Upper lobe of left lung (tissue), 6 donors: ENCODE results near the gene PODXL2. TPM values are rescaled to one million over a fixed set of nuclear protein-coding genes. Genes with fewer than 3 reads are reported as not detected.

Source experiments
- ATAC-seq, 2 donors: fragments of 200-7000 bp; cut with Tn5 transposase; one replicate each; pipeline ENCODE4 v1.9.1; 2022; ENCODE audit warnings: mild to moderate bottlenecking in 2 of 2, moderate library complexity in 2 of 2; ENCODE audit not compliant: low FRiP score in 2 of 2
- DNase-seq, 2 donors: peaks; one replicate each; pipeline ENCODE4 v3.0.0-alpha.2; 2019 to 2020
- H3K27ac ChIP-seq, 4 donors: fragments of 200-600 bp; sonication (generic); one replicate each; pipeline ENCODE4 v1.5.1; 2016 to 2019
- H3K27me3 ChIP-seq, 4 donors: fragments of 200-600 bp; sonication (generic); one replicate each; pipeline ENCODE4 v1.5.1; 2017 to 2019
- H3K36me3 ChIP-seq, 4 donors: fragments of 200-600 bp; sonication (generic); one replicate each; pipeline ENCODE4 v1.5.1; 2016 to 2019
- H3K4me1 ChIP-seq, 4 donors: fragments of 200-600 bp; sonication (generic); one replicate each; pipeline ENCODE4 v1.5.1; 2018 to 2019
- H3K4me3 ChIP-seq, 4 donors: fragments of 200-600 bp; sonication (generic); one replicate each; pipeline ENCODE4 v1.5.1; 2017 to 2019; ENCODE audit warnings: mild to moderate bottlenecking in 2 of 4, moderate library complexity in 1 of 4
- H3K9me3 ChIP-seq, 4 donors: fragments of 200-600 bp; sonication (generic); one replicate each; pipeline ENCODE4 v1.5.1; 2018 to 2019
- EP300 ChIP-seq, 4 donors: sonication (generic); formaldehyde crosslinking; IDR thresholded peaks; one replicate each; pipeline ENCODE4 v1.5.1; 2017; ENCODE audit warnings: antibody characterized with exemption in 4 of 4, control low read depth in 2 of 4
- POLR2A ChIP-seq, 4 donors: fragments of 450-650 bp; IDR thresholded peaks; one replicate each; pipeline ENCODE4 v1.5.1; 2016 to 2017; ENCODE audit warnings: antibody characterized with exemption in 4 of 4, mild to moderate bottlenecking in 2 of 4
- POLR2AphosphoS5 ChIP-seq, 2 donors: sonication (generic); formaldehyde crosslinking; IDR thresholded peaks; one replicate each; pipeline ENCODE4 v1.5.1; 2017; ENCODE audit warnings: antibody characterized with exemption in 2 of 2
- WGBS, 2 donors: methylation state at CpG; one replicate each; pipeline ENCODE4 v1.1.5; 2017 to 2018; 5-methylcytosine and 5-hydroxymethylcytosine counted together
- total RNA-seq, 6 donors: library from RNA; depleted of rRNA in 4 of 6; stranded (reverse); fragments of >200 nt in 4 of 6; gene quantifications; one replicate each; pipeline versions ENCODE4 v1.1.0 to v1.2.1, GENCODE V29; 2016 to 2021
- TF ChIP-seq, protein P1 (sequence below), 6 experiments: fragments of 450-650 bp in 4 of 6; fragments of 200-600 bp in 2 of 6; sonication (generic) in 2 of 6; IDR thresholded peaks; one replicate each; pipeline ENCODE4 v1.5.1; 2016 to 2019; ENCODE audit warnings: antibody characterized with exemption in 6 of 6
- donor health status: DM: no; HTN: no; CAD: no; lungs with moderate emphysema.
- donor health status: DM: no; HTN: yes; CAD: no; lungs with severe emphysema.

Gene PODXL2
- total RNA-seq, 6 donors from 2014 or later, result 1.0 to 5.1 (median 3.5) TPM

DNA sequence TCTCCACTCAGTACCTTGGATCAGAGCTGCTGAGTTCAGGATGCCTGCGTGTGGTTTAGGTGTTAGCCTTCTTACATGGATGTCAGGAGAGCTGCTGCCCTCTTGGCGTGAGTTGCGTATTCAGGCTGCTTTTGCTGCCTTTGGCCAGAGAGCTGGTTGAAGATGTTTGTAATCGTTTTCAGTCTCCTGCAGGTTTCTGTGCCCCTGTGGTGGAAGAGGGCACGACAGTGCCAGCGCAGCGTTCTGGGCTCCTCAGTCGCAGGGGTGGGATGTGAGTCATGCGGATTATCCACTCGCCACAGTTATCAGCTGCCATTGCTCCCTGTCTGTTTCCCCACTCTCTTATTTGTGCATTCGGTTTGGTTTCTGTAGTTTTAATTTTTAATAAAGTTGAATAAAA, 7.0 kb upstream of the PODXL2 start:
- no peak for TF ChIP-seq POLR2AphosphoS5 (IDR thresholded peaks at IDR 0.05)
- TF ChIP-seq, protein P1, sequence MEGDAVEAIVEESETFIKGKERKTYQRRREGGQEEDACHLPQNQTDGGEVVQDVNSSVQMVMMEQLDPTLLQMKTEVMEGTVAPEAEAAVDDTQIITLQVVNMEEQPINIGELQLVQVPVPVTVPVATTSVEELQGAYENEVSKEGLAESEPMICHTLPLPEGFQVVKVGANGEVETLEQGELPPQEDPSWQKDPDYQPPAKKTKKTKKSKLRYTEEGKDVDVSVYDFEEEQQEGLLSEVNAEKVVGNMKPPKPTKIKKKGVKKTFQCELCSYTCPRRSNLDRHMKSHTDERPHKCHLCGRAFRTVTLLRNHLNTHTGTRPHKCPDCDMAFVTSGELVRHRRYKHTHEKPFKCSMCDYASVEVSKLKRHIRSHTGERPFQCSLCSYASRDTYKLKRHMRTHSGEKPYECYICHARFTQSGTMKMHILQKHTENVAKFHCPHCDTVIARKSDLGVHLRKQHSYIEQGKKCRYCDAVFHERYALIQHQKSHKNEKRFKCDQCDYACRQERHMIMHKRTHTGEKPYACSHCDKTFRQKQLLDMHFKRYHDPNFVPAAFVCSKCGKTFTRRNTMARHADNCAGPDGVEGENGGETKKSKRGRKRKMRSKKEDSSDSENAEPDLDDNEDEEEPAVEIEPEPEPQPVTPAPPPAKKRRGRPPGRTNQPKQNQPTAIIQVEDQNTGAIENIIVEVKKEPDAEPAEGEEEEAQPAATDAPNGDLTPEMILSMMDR (IDR thresholded peaks at IDR 0.05), result no peak
- no peak for TF ChIP-seq POLR2A (IDR thresholded peaks at IDR 0.05)
- no peak for TF ChIP-seq EP300 (IDR thresholded peaks at IDR 0.05)
- ATAC-seq, result no peak
- Histone ChIP-seq H3K4me3 (no peak overlapping the region), H3K27me3 (no peaks in the 10 kb centered on the region), H3K9me3 (no peaks in the 10 kb centered on the region), H3K4me1 (no peaks in the 10 kb centered on the region), H3K36me3 (peaks cover 0 to 39% (median 26%) of the 10 kb centered on the region in 4 donors), H3K27ac (no peak overlapping the region)
- 96 to 97% methylated on average over 11 of the region's 11 CpGs for WGBS, 2 donors
- DNase-seq, result no peak

DNA sequence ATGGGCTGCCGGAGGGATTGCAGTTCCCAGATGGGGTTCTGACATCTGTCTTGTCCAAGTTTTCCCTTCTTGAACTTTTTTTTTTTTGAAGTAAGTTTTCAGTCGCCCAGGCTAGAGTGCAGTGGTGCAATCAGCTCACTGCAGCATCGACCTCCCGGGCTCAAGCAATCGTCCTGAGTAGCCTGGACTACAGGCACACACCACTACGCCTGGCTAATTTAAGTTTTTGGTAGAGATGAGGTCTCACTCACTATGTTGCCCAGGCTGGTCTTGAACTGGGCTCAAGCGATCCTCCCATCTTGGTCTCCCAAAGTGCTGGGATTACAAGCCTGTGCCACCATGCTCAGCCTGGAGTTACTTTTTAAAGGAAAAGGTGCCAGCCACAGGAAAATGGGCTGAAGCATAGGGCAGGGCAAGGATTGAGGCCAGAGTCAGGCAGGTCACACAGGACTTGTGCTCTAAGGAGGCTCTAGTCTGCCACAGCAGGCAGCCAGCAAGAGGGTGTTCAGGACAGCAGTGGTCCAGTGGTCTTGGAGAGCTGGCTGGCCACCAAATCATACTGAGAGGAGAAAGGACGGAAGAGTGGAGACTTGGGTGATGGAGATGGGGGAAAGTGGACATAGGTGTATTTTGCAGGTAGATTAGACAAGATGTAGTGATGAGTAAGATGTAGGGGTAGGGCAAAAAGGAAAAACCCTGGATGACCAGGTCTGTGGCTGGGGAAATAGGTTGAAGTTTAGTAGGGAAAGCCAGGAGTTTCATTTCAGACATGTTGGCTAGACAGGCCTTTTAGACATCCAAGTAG, 6.0 kb upstream of the PODXL2 start:
- DNase-seq (no peak), ATAC-seq (no peak)
- TF ChIP-seq, protein P1 (IDR thresholded peaks at IDR 0.05), result no peak
- TF ChIP-seq EP300 (IDR thresholded peaks at IDR 0.05), result no peak
- no peak for TF ChIP-seq POLR2A (IDR thresholded peaks at IDR 0.05)
- TF ChIP-seq POLR2AphosphoS5 (IDR thresholded peaks at IDR 0.05), result no peak
- WGBS, 2 donors, result 88 to 90% methylated on average over 8 of the region's 8 CpGs
- no peaks in the 10 kb centered on the region for H3K9me3 ChIP-seq
- no peaks in the 10 kb centered on the region for H3K27me3 ChIP-seq
- H3K4me3 ChIP-seq, result no peak overlapping the region
- H3K27ac ChIP-seq, result no peak overlapping the region
- H3K4me1 ChIP-seq, result no peaks in the 10 kb centered on the region
- peaks cover 0 to 33% (median 18%) of the 10 kb centered on the region in 4 donors for H3K36me3 ChIP-seq

DNA sequence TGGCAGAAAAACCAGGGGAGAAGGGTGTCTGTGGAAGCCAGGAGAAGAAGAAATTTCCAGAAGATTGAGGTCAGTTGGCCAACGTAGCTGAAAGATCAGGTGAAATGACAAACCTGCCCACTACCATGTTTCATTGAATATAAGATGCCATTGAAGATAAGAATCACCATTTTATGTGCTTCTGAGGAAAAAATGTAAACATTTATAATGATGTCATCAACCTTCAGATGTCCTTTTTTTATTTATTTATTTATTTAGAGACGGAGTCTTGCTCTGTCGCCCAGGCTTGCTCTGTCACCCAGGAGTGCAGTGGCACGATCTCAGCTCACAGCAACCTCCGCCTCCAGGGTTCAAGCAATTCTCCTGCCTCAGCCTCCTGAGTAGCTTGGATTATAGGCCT, 4.9 kb upstream of the PODXL2 start:
- TF ChIP-seq EP300 (IDR thresholded peaks at IDR 0.05), result no peak
- TF ChIP-seq POLR2AphosphoS5 (IDR thresholded peaks at IDR 0.05), result no peak
- TF ChIP-seq, protein P1 (IDR thresholded peaks at IDR 0.05), result no peak
- Histone ChIP-seq H3K4me1 (peaks cover 0 to 4% (median 0%) of the 10 kb centered on the region in 4 donors), H3K36me3 (peaks cover 0 to 23% (median 16%) of the 10 kb centered on the region in 4 donors), H3K9me3 (no peaks in the 10 kb centered on the region), H3K4me3 (no peak overlapping the region), H3K27ac (no peak overlapping the region), H3K27me3 (no peaks in the 10 kb centered on the region)
- DNase-seq (no peak), ATAC-seq (no peak)
- 83 to 95% methylated on average over 5 of the region's 5 CpGs for WGBS, 2 donors

DNA sequence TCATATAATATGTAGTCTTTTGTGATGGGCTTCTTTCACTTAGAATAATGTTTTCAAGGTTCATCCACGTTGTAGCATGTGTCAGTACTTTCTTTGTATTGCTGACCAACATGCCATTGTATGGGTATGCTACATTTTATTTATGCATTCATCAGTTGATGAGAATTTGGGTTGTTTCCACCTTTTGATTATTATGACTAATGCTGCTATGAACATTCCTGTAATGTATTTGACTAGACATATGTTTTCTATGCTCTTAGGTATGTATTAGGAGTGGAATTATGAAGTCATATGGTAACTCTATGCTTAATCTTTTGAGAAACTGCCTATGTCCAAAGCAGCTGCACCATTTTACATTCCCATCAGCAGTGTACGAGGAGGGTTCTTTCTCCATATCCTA, 3.2 kb upstream of the PODXL2 start:
- DNase-seq, result no peak
- Histone ChIP-seq H3K36me3 (peaks cover 0 to 12% (median 11%) of the 10 kb centered on the region in 4 donors), H3K27me3 (peaks cover 0 to 11% (median 5%) of the 10 kb centered on the region in 4 donors), H3K9me3 (no peaks in the 10 kb centered on the region), H3K4me1 (peaks cover 12 to 16% (median 12%) of the 10 kb centered on the region in 4 donors), H3K27ac (no peak overlapping the region), H3K4me3 (no peak overlapping the region)
- 52 to 58% methylated on average over 2 of the region's 2 CpGs for WGBS, 2 donors
- no peak for ATAC-seq
- TF ChIP-seq, protein P1 (IDR thresholded peaks at IDR 0.05), result no peak
- TF ChIP-seq POLR2A (IDR thresholded peaks at IDR 0.05), result no peak
- no peak for TF ChIP-seq EP300 (IDR thresholded peaks at IDR 0.05)
- TF ChIP-seq POLR2AphosphoS5 (IDR thresholded peaks at IDR 0.05), result no peak

DNA sequence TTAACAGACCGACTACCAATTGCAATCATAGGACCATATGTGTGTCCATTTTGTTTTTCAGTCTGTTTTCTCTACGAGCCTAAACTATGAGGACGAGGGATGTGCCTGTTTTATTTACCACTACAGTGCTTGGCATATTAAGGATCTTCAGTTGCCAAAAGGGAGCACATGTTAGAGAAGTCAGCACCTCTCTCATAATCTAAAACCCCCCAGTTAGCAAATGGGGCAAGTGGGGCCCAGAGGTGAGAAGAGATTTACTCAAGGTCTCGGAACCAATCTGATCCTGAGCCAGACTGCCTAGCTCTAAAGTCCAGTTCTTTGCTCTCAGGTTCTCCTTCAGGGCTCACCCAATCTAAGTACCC, 578 bp upstream of the PODXL2 start:
- no peak overlapping the region for H3K4me3 ChIP-seq
- DNase-seq, result no peak
- no peak for TF ChIP-seq POLR2AphosphoS5 (IDR thresholded peaks at IDR 0.05)
- no peak for TF ChIP-seq EP300 (IDR thresholded peaks at IDR 0.05)
- no peak for TF ChIP-seq POLR2A (IDR thresholded peaks at IDR 0.05)
- TF ChIP-seq, protein P1 (IDR thresholded peaks at IDR 0.05), result no peak
- H3K27me3 ChIP-seq, result peaks cover 0 to 11% (median 5%) of the 10 kb centered on the region in 4 donors
- H3K4me1 ChIP-seq, result peaks cover 12 to 16% (median 12%) of the 10 kb centered on the region in 4 donors
- WGBS, 2 donors, result 75 to 78% methylated on average over 4 of the region's 4 CpGs
- ATAC-seq, result no peak
- no peaks in the 10 kb centered on the region for H3K36me3 ChIP-seq
- no peaks in the 10 kb centered on the region for H3K9me3 ChIP-seq
- H3K27ac ChIP-seq, result no peak overlapping the region
